ENCODE measurements around the gene EXOSC6.
"Not testable (repeated sequence)": the region's sequence is repeated elsewhere in the genome, so short reads cannot be mapped to it uniquely, and the experiment has no call there.

Gene EXOSC6

DNA sequence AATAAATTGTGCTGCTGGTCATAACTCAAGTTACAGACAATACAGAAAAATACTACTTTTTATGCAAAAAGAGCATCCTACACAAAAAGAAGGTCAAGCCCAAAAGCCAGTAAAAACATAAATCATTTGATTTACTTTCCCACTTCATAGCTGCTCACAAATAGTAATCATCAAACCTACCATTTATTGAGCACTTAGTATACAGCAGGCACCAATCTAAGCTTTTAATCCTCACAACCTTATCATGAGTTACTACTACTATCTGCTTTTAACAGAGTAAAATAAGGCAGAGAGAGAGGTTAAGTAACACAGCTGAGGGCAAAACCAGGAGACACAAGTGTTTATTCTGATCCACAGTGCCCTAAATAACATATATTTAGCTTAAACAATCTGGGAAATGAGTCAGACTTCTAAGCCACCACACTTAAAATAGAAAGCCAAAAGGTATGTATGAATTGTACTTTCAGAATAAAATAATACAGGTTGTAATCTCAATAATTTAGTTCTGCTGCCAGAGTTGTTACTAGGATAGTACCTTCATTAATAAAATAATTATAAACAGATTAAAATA, 39.3 kb upstream of the EXOSC6 start:
- TF ChIP-seq, protein P1, sequence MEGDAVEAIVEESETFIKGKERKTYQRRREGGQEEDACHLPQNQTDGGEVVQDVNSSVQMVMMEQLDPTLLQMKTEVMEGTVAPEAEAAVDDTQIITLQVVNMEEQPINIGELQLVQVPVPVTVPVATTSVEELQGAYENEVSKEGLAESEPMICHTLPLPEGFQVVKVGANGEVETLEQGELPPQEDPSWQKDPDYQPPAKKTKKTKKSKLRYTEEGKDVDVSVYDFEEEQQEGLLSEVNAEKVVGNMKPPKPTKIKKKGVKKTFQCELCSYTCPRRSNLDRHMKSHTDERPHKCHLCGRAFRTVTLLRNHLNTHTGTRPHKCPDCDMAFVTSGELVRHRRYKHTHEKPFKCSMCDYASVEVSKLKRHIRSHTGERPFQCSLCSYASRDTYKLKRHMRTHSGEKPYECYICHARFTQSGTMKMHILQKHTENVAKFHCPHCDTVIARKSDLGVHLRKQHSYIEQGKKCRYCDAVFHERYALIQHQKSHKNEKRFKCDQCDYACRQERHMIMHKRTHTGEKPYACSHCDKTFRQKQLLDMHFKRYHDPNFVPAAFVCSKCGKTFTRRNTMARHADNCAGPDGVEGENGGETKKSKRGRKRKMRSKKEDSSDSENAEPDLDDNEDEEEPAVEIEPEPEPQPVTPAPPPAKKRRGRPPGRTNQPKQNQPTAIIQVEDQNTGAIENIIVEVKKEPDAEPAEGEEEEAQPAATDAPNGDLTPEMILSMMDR (IDR thresholded peaks at IDR 0.05; ENCODE audit: control extremely low read depth, extremely low read depth, low read depth, missing control alignments): no peak
- CTCF ChIA-PET: interaction anchor here (1.1 to 1.9 kb wide), 3 partner anchors 9 to 38 kb away, joined by 3 to 5 read pairs (median 5); no protein-coding TSS in a partner anchor
- DNase-seq (ENCODE audit: extremely low spot score): no peak
- POLR2A ChIA-PET: no interaction called here

DNA sequence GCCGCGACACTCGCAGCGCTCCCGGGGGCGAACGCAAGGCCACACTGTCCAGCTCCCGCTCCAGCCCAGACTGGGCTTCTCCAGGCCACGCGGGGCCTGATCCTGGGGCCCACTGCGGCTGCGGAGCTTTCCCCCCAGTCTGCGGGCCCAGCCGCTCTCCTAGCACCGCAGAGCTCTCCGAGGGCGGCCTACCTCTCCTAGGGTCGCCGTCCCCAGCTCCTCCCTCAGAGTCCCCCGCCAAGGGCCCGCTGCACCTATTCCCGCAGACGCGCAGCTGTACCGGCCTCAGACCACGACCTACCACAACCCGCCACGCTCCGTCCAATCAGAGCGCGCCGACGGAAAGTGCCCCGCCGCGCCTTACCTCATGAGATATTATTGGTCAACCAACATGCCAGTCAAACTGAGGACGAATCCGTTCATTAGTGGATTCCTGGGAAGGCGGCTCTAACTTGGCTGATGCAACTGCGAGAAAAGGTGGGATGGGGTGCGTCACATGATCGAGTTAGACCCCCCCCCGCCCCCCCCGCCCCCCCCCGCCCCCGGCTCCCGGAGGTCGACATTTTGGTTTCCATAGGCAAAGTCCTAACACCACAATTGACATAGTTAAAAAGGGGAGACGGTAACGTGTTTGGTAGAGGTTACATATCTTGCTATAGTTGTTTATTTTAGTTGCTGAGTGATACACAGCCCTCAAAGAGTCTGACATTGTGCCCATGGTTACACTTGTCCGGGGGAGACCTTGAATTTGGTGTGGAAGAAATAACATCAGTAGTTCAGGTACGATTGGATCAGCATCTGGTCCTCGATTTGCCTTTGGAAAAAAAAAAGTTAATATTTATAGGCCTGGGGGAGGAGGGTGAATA, 37.7 kb upstream of the EXOSC6 start, which contains the start of gene AARS1:
Gene AARS1 (minus strand): TSS at position 278 of the 866 bp plus-strand sequence. CDS start 6,743 bp downstream, outside the sequence.
- ChIA-PET CTCF (interaction anchor here (0.7 to 1.9 kb wide), 7 partner anchors 22 to 365 kb away, joined by 3 to 5 read pairs (median 4); no protein-coding TSS in a partner anchor), POLR2A (interaction anchor here (0.6 to 1.5 kb wide), 6 partner anchors 9 to 692 kb away, joined by 3 to 9 read pairs (median 4); partner anchors contain the start of genes DDX19A, DDX19B and EXOSC6)
- TF ChIP-seq, protein P1 (IDR thresholded peaks at IDR 0.05; ENCODE audit: control extremely low read depth, extremely low read depth, low read depth, missing control alignments): no peak
- DNase-seq (ENCODE audit: extremely low spot score): peak; percentile 97

DNA sequence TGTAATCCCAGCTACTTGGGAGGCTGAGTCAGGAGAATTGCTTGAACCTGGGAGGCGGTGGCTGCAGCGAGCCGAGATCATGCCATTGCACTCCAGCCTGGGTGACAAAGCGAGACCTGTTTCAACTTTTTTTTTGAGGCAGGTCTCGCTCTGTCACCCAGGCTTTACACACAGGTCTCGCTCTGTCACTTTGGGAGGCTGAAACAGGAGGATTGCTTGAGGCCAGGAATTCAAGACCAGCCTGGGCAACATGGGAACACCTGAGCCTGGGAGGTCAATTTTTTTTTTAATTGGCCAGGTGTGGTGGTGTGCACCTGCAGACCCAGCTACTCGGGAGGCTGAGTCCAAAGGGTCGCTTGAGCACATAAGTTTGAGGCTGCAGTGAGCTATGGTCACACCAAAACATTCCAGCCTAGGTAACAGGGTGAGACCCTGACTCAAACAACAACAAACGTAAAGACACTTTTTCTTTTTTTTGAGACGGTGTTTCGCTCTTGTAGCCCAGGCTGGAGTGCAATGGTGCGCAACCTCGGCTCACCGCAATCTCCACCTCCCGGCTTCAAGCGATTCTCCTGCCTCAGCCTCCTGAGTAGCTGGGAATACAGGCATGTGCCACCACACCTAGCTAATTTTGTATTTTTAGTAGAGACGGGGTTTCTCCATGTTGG, 35.7 kb upstream of the EXOSC6 start:
- CTCF ChIA-PET: interaction anchor here (0.8 to 1.4 kb wide), 4 partner anchors 10 to 60 kb away, joined by 3 to 7 read pairs (median 4); partner anchors contain the start of gene DDX19A
- POLR2A ChIA-PET: interaction anchor here (0.7 to 1.7 kb wide), 3 partner anchors 11 to 96 kb away, joined by 3 to 9 read pairs (median 4); partner anchors contain the start of gene DDX19B
- DNase-seq (ENCODE audit: extremely low spot score): not testable (repeated sequence)

DNA sequence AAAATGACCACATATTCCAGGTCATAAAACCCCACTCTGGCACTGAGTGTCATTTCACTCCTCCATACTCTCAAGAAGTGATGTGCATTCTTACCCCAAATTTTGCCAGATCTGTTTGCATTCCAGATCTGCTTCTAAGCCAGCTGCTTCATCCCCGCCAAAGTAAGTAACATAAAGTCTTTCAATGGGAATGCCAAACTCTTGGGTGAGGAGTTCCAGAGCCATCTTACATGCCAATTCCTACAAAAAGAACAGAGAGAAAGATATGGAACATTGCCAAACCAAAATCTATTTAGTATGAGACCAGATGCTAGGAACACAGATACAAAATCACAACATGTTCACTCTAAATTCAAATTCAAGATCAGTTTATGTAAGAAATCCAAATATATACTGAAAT, 24.7 kb upstream of the EXOSC6 start:
- POLR2A ChIA-PET: no interaction called here
- TF ChIP-seq, protein P1 (IDR thresholded peaks at IDR 0.05; ENCODE audit: control extremely low read depth, extremely low read depth, low read depth, missing control alignments): no peak

DNA sequence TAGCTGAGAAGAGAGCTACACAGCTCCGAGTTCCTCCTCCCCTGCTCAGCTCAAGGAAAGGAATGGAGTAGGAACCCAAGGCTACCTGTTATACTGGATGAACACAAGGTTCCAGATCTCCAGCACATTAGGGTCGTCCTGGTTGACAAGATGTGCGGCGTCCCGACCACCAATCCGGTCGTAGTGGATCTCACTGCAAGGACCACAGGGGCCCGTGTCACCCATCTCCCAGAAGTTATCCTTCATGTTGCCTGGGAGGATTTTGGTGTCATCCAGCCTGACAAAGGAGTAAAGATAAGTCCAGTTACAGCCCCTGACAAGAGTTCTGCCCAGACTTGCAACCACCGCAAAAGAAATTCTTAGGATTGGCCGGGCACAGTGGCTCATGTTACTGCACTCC, 20.0 kb upstream of the EXOSC6 start:
- ChIA-PET POLR2A (interaction anchor here (1.9 kb wide), 1 partner anchor 17 kb away, joined by 9 read pairs; no protein-coding TSS in a partner anchor), CTCF (interaction anchor here (0.9 to 1.1 kb wide), 2 partner anchors 8 to 54 kb away, joined by 3 to 4 read pairs; no protein-coding TSS in a partner anchor)
- TF ChIP-seq, protein P1 (IDR thresholded peaks at IDR 0.05; ENCODE audit: control extremely low read depth, extremely low read depth, low read depth, missing control alignments): no peak
- DNase-seq (ENCODE audit: extremely low spot score): no peak

More for the DNA sequence above, 24.7 kb upstream of the EXOSC6 start:
- DNase-seq (ENCODE audit: extremely low spot score): no peak
- CTCF ChIA-PET: no interaction called here

DNA sequence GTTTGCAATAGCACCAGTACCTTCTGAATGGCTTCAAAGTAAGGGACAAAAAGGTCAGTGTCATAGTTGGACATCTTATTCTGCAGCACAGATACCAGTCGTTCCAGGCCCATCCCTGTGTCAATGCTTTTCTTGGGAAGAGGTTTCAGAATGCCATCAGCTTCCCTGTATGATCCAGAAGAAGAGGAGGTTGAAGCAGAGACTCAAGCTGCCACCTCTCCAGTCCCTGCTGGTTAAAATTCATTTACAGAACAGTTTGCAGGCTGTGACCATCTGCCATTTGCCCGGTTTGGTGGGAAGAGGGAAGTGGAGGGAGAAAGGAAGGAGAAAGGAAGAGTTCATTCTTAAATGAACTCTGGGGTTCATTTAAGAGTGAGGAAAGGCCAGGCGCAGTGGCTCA, 18.4 kb upstream of the EXOSC6 start:
- CTCF ChIA-PET: interaction anchor here (0.5 to 1.3 kb wide), 3 partner anchors 11 to 14 kb away, joined by 3 read pairs; no protein-coding TSS in a partner anchor
- POLR2A ChIA-PET: interaction anchor here (1.9 kb wide), 1 partner anchor 18 kb away, joined by 9 read pairs; no protein-coding TSS in a partner anchor
- DNase-seq (ENCODE audit: extremely low spot score): no peak

More for the DNA sequence above, 18.4 kb upstream of the EXOSC6 start:
- TF ChIP-seq, protein P1 (IDR thresholded peaks at IDR 0.05; ENCODE audit: control extremely low read depth, extremely low read depth, low read depth, missing control alignments): no peak
